Endothelial cell of umbilical vein (primary cell): Measurements from ENCODE around the gene CAV2. TPM values are rescaled to one million over a fixed set of nuclear protein-coding genes. Genes with fewer than 3 reads are reported as not detected.

Experiments used
- BruUV-seq: library from RNA; stranded (reverse); fragments of 400-500 nt; replicated peaks from 2 replicates; lab custom pipeline; 2021; lab: Mats Ljungman, UMichigan
- CTCF ChIA-PET: fragments of 300-600, 350-600 bp; sonication (Branson Sonifier 250); formaldehyde crosslinking; loops from one replicate; lab custom pipeline; 2021; ENCODE audit warnings: antibody characterized with exemption, inconsistent platforms; lab: Charles Lee
- POLR2A ChIA-PET: fragments of 300-600, 350-600 bp; sonication (Branson Sonifier 250); formaldehyde crosslinking; loops from one replicate; lab custom pipeline; 2021; ENCODE audit warnings: antibody characterized with exemption, inconsistent platforms; lab: Charles Lee
- DNase-seq: peaks from one replicate; pipeline ENCODE4 v3.0.0-alpha.2; 2011; ENCODE audit warnings: low read depth, low spot score
- FAIRE-seq: peaks from 2 replicates; lab custom pipeline; 2011; peaks lifted over from hg19 to GRCh38; lab: Jason Lieb, UNC
- H2AFZ ChIP-seq: 2 replicates; pipeline ENCODE4 v1.6.0; 2012; ENCODE audit warnings: low read depth, low read length, control low read depth, inconsistent platforms
- H3K27ac ChIP-seq: 2 replicates; pipeline ENCODE4 v1.5.1; 2011; ENCODE audit warnings: low read depth, mild to moderate bottlenecking, control low read depth, low read length, moderate library complexity; ENCODE audit not compliant: insufficient read depth
- H3K27me3 ChIP-seq, 2 experiments: 2 replicates each; pipeline versions ENCODE4 v1.6.0 to v1.6.1; 2011; ENCODE audit warnings: low read length in 2 of 2, mixed read lengths in 1 of 2; ENCODE audit not compliant: control insufficient read depth in 2 of 2, insufficient read depth in 2 of 2
- H3K36me3 ChIP-seq, 2 experiments: 2 replicates in 1 of 2; 3 replicates in 1 of 2; pipeline ENCODE4 v1.5.1; 2011; ENCODE audit warnings: low read length in 2 of 2, mild to moderate bottlenecking in 1 of 2, moderate library complexity in 1 of 2; ENCODE audit not compliant: control insufficient read depth in 2 of 2, insufficient read depth in 2 of 2; ENCODE audit errors: extremely low read depth in 1 of 2
- H3K4me1 ChIP-seq: 3 replicates; pipeline ENCODE4 v1.5.1; 2011; ENCODE audit warnings: mild to moderate bottlenecking, low read length; ENCODE audit not compliant: control insufficient read depth, insufficient read depth; ENCODE audit errors: extremely low read depth
- H3K4me2 ChIP-seq: 2 replicates; pipeline ENCODE4 v1.6.1; 2011; ENCODE audit warnings: low read length, control low read depth, mixed read lengths; ENCODE audit not compliant: insufficient read depth
- H3K4me3 ChIP-seq, 3 experiments: fragments of 200-600 bp in 1 of 3; sonication (generic), shearing (Covaris generic) in 1 of 3; replicated peaks in 1 of 3; 2 replicates each; pipeline ENCODE4 v1.5.1; 2011 to 2016; ENCODE audit warnings: control low read depth in 3 of 3, low read length in 3 of 3, mild to moderate bottlenecking in 2 of 3, inconsistent platforms in 1 of 3, low read depth in 1 of 3, moderate library complexity in 1 of 3; ENCODE audit not compliant: insufficient read depth in 1 of 3
- H3K79me2 ChIP-seq: 2 replicates; pipeline ENCODE4 v1.6.0; 2012; ENCODE audit warnings: low read length, inconsistent platforms; ENCODE audit not compliant: control insufficient read depth, insufficient read depth
- H3K9ac ChIP-seq: replicated peaks from 2 replicates; pipeline ENCODE3; 2011; ENCODE audit warnings: low read length, control low read depth; ENCODE audit not compliant: insufficient read depth; ENCODE audit errors: extremely low read depth
- H3K9me1 ChIP-seq: replicated peaks from 3 replicates; pipeline ENCODE4 v1.6.0; 2011; ENCODE audit warnings: mild to moderate bottlenecking, low read length; ENCODE audit not compliant: control insufficient read depth, insufficient read depth; ENCODE audit errors: extremely low read depth
- H3K9me3 ChIP-seq: replicated peaks from 2 replicates; pipeline ENCODE4 v1.5.1; 2012; ENCODE audit warnings: low read length, inconsistent platforms; ENCODE audit not compliant: control insufficient read depth, insufficient read depth
- H4K20me1 ChIP-seq: replicated peaks from 2 replicates; pipeline ENCODE3; 2011; ENCODE audit warnings: mild to moderate bottlenecking, low read length; ENCODE audit not compliant: control insufficient read depth, insufficient read depth; ENCODE audit errors: extremely low read depth
- CTCF ChIP-seq, 2 donors: IDR thresholded peaks; 1 replicate in 1 of 2; 2 replicates in 1 of 2; pipeline ENCODE4 v1.5.1; 2011; ENCODE audit warnings: low read length in 2 of 2, mild to moderate bottlenecking in 2 of 2, moderate library complexity in 2 of 2, control low read depth in 1 of 2, inconsistent platforms in 1 of 2, low read depth in 1 of 2; ENCODE audit not compliant: insufficient read depth in 1 of 2; ENCODE audit errors: extremely low read depth in 1 of 2
- EZH2 ChIP-seq: IDR thresholded peaks from 2 replicates; pipeline ENCODE4 v1.6.1; 2012; ENCODE audit warnings: borderline replicate concordance, low read depth, mild to moderate bottlenecking, moderate library complexity, low read length, inconsistent platforms; ENCODE audit not compliant: severe bottlenecking
- FOS ChIP-seq: IDR thresholded peaks from 2 replicates; pipeline ENCODE4 v1.6.1; 2011; ENCODE audit warnings: mild to moderate bottlenecking, low read length, moderate library complexity, borderline replicate concordance; ENCODE audit not compliant: insufficient read depth
- GATA2 ChIP-seq: IDR thresholded peaks from 2 replicates; pipeline ENCODE4 v1.7.0; 2011; ENCODE audit warnings: low read depth, mild to moderate bottlenecking, moderate library complexity, mixed read lengths, low read length; ENCODE audit not compliant: insufficient read length, insufficient read depth
- JUN ChIP-seq: IDR thresholded peaks from 2 replicates; pipeline ENCODE4 v1.6.1; 2011; ENCODE audit warnings: borderline replicate concordance, low read depth; ENCODE audit not compliant: insufficient read length, insufficient read depth
- MAX ChIP-seq: IDR thresholded peaks from 2 replicates; pipeline ENCODE4 v1.6.1; 2011; ENCODE audit not compliant: insufficient read depth, insufficient read length
- MYC ChIP-seq: IDR thresholded peaks from one replicate; pipeline ENCODE4 v1.6.1; 2011; ENCODE audit warnings: mild to moderate bottlenecking, low read depth, low read length
- POLR2A ChIP-seq: IDR thresholded peaks from 2 replicates; pipeline ENCODE4 v1.6.1; 2012; ENCODE audit warnings: low read depth, mild to moderate bottlenecking, control low read depth, low read length
- POLR2AphosphoS5 ChIP-seq: IDR thresholded peaks from 2 replicates; pipeline ENCODE4 v1.6.1; 2012; ENCODE audit warnings: low read depth, mild to moderate bottlenecking, control low read depth, low read length, moderate library complexity; ENCODE audit not compliant: insufficient read depth
- dilution Hi-C: fragments of 300-500 bp; cut with MboI; formaldehyde crosslinking; loops from one replicate; pipeline ENCODE4 v1.15.0; 2019; ENCODE audit warnings: low sequenced_read_pairs; ENCODE audit not compliant: extremely low pct_ligation_motif_present
- intact Hi-C: fragments of 100-400 bp; cut with micrococcal nuclease; formaldehyde crosslinking; loops from one replicate; pipeline ENCODE4 v1.10.0; 2022
- polyA plus RNA-seq, 4 experiments: library from polyadenylated mRNA; depleted of rRNA in 3 of 4; stranded (reverse) in 3 of 4; unstranded in 1 of 4; fragments of >200 nt; gene quantifications; 2 replicates each; pipeline versions ENCODE4 v1.2.1 to v1.2.3, GENCODE V29; 2011 to 2012; ENCODE audit warnings: missing spikeins in 1 of 4
- total RNA-seq: library from RNA; stranded (reverse); gene quantifications from 2 replicates; pipeline ENCODE4 v1.2.3, GENCODE V29; 2021

The CAV2 gene
- total and polyA plus RNA-seq, 2 donors (not counting 3 experiments of a cell fraction or from before 2014, with no cell fraction given) = 179 to 327 TPM

- Histone ChIP-seq H3K79me2 (no peaks in the 10 kb centered on the region), H3K9me3 (no peaks in the 10 kb centered on the region), H3K27ac (no peak overlapping the region), H3K4me3 (no peak overlapping the region), H3K4me1 (peaks cover 26% of the 10 kb centered on the region), H4K20me1 (no peaks in the 10 kb centered on the region), H2AFZ (no peak overlapping the region), H3K9ac (no peak overlapping the region), H3K9me1 (no peaks in the 10 kb centered on the region), H3K4me2 (no peak overlapping the region), H3K27me3 (no peaks in the 10 kb centered on the region), H3K36me3 (no peaks in the 10 kb centered on the region)
- CTCF ChIA-PET = no interaction called here
- FAIRE-seq = no peak
- POLR2A ChIA-PET = no interaction called here
- dilution Hi-C loops (no loop called here), intact Hi-C loops (no loop called here)
- TF ChIP-seq FOS (no peak), MYC (no peak), EZH2 (no peak), MAX (no peak), POLR2AphosphoS5 (no peak), JUN (no peak), POLR2A (no peak), CTCF (IDR thresholded peaks at IDR 0.05; ENCODE audit: extremely low read depth in 1 of 2, insufficient read depth in 1 of 2, low read depth in 1 of 2, low read length in 2 of 2) (no peak), GATA2 (no peak)
- no TSS peak for BruUV-seq
- DNase-seq = no peak
Measured at GRCh38 chr7:116468534-116468933, 31.0 kb upstream of the CAV2 start.
